Liver (tissue), 9 donors: ENCODE data around the gene ARHGAP30. TPM values are rescaled to one million over a fixed set of nuclear protein-coding genes. Genes with fewer than 3 reads are reported as not detected.
A peak's percentile ranks its signal among the peaks of the same experiment; 100 is the strongest.

Experiments
- DNase-seq: peaks from one replicate; pipeline ENCODE4 v3.0.0-alpha.2; 2017; ENCODE audit warnings: low spot score
- H3K27ac ChIP-seq, 2 donors: one replicate each; pipeline ENCODE4 v1.7.0; 2013; ENCODE audit warnings: inconsistent platforms in 2 of 2, low read length in 2 of 2, control low read depth in 1 of 2, low read depth in 1 of 2, mild to moderate bottlenecking in 1 of 2
- H3K27me3 ChIP-seq, 4 donors: one replicate each; pipeline versions ENCODE4 v1.6.1 to v1.7.0; 2013; ENCODE audit warnings: low read length in 3 of 4, inconsistent platforms in 1 of 4, mild to moderate bottlenecking in 1 of 4, moderate library complexity in 1 of 4; ENCODE audit not compliant: control insufficient read depth in 4 of 4, insufficient read depth in 4 of 4
- H3K36me3 ChIP-seq, 4 donors: one replicate each; pipeline versions ENCODE4 v1.6.1 to v1.7.0; 2013; ENCODE audit warnings: low read length in 3 of 4, mild to moderate bottlenecking in 3 of 4, low read depth in 1 of 4, moderate library complexity in 1 of 4; ENCODE audit not compliant: control insufficient read depth in 4 of 4, insufficient read depth in 3 of 4
- H3K4me1 ChIP-seq, 4 donors: one replicate each; pipeline versions ENCODE4 v1.6.1 to v1.7.0; 2013; ENCODE audit warnings: low read length in 3 of 4, mild to moderate bottlenecking in 3 of 4, moderate library complexity in 1 of 4; ENCODE audit not compliant: control insufficient read depth in 4 of 4, insufficient read depth in 4 of 4
- H3K4me3 ChIP-seq, 3 donors: one replicate each; pipeline versions ENCODE4 v1.6.1 to v1.7.0; 2013; ENCODE audit warnings: low read length in 3 of 3, control low read depth in 1 of 3, low read depth in 1 of 3, mild to moderate bottlenecking in 1 of 3
- H3K9ac ChIP-seq, 2 donors: one replicate each; pipeline ENCODE4 v1.7.0; 2013; ENCODE audit warnings: low read length in 2 of 2, mild to moderate bottlenecking in 2 of 2, moderate library complexity in 2 of 2, control low read depth in 1 of 2, low read depth in 1 of 2
- H3K9me3 ChIP-seq, 4 donors: one replicate each; pipeline versions ENCODE4 v1.6.1 to v1.7.0; 2013; ENCODE audit warnings: low read length in 3 of 4; ENCODE audit not compliant: control insufficient read depth in 4 of 4
- EGR1 ChIP-seq, 2 donors: IDR thresholded peaks; 2 replicates each; pipeline ENCODE4 v1.6.1; 2016 to 2018; ENCODE audit warnings: antibody characterized with exemption in 2 of 2, low read depth in 2 of 2
- FOXA2 ChIP-seq: IDR thresholded peaks from 2 replicates; pipeline ENCODE4 v1.6.1; 2016; ENCODE audit warnings: antibody characterized with exemption
- GABPA ChIP-seq, 2 donors: IDR thresholded peaks in 1 of 2; conservative IDR thresholded peaks in 1 of 2; 2 replicates each; pipeline ENCODE4 v1.6.1; 2016; ENCODE audit warnings: antibody characterized with exemption in 2 of 2, mild to moderate bottlenecking in 1 of 2, moderate library complexity in 1 of 2
- HNF4A ChIP-seq, 2 donors: conservative IDR thresholded peaks; 2 replicates each; pipeline ENCODE4 v1.6.1; 2016; ENCODE audit warnings: antibody characterized with exemption in 2 of 2, mild to moderate bottlenecking in 2 of 2
- RAD21 ChIP-seq, 2 donors: IDR thresholded peaks; 2 replicates each; pipeline ENCODE4 v1.6.1; 2016; ENCODE audit warnings: antibody characterized with exemption in 2 of 2, mild to moderate bottlenecking in 2 of 2
- RXRA ChIP-seq, 2 donors: IDR thresholded peaks; 2 replicates each; pipeline ENCODE4 v1.6.1; 2017 to 2018; ENCODE audit warnings: antibody characterized with exemption in 2 of 2, mild to moderate bottlenecking in 1 of 2
- YY1 ChIP-seq: IDR thresholded peaks from 2 replicates; pipeline ENCODE4 v1.6.1; 2016; ENCODE audit warnings: antibody characterized with exemption, mild to moderate bottlenecking
- WGBS: extraction: QIAGEN DNeasy Blood & Tissue Kit; methylation state at CpG from one replicate; pipeline ENCODE4 v1.1.7; 2013; 5-methylcytosine and 5-hydroxymethylcytosine counted together
- polyA plus RNA-seq, 2 donors: library from polyadenylated mRNA; stranded (reverse) in 1 of 2; unstranded in 1 of 2; fragments of 200-250 nt in 1 of 2; fragments of >200 nt in 1 of 2; fragmentation: Nextera tagmentation in 1 of 2; extraction: Ambion mirVana in 1 of 2; gene quantifications; one replicate each; pipeline versions ENCODE4 v1.2.1 to v1.2.3, GENCODE V29; 2013 to 2015
- total RNA-seq, 2 donors: library from RNA; depleted of rRNA; stranded (reverse); fragments of >200 nt; gene quantifications; one replicate each; pipeline ENCODE4 v1.2.3, GENCODE V29; 2014
- TF ChIP-seq, protein P1 (sequence below): IDR thresholded peaks from 2 replicates; pipeline ENCODE4 v1.6.1; 2016; ENCODE audit warnings: antibody characterized with exemption
- TF ChIP-seq, protein P2 (sequence below): fragments of 150-350 bp; IDR thresholded peaks from 2 replicates; pipeline ENCODE4 v1.5.1; 2017; ENCODE audit warnings: improper control_type of control experiment, low read depth, low read length; ENCODE audit not compliant: missing input control
- TF ChIP-seq, protein P3 (sequence below): IDR thresholded peaks from 2 replicates; pipeline ENCODE4 v1.6.1; 2016; ENCODE audit warnings: antibody characterized with exemption
- donor health status: healthy.
- donor health status: healthy.
- donor health status: healthy.
- donor health status: healthy.
- donor health status: healthy.

The ARHGAP30 gene
- total and polyA plus RNA-seq, 4 donors, result 1.2 to 8.9 (median 5.0) TPM

DNA sequence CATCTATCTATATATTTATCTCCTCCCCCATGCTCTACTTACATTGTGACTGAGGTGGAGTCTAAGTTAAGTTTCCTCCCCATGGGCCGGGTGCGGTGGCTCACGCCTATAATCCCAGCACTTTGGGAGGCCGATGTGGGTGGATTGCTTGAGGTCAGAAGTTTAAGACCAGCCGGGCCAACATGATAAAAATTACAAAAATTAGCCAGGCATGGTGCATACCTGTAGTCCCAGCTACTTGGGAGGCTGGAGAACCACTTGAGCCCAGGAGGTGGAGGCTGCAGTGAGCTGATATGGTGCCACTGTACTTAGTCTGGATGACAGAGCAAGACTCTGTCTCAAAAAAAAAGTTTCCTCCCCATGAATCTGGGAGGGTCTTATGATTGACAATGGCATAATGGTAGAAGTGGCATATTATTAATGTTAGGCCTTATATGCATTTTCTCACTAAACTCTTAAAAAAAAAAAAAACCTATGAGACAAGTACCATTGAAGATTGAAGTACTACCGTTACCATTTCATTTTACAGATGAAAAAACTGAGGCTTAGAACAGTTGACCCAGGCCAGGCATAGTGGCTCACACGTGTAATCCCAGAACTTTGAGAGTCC, 60.0 kb downstream of the ARHGAP30 start:
- Histone ChIP-seq H3K4me1 (peaks cover 3 to 22% (median 12%) of the 10 kb centered on the region in 4 donors), H3K9me3 (no peaks in the 10 kb centered on the region), H3K27ac (peak overlapping the region; percentile 28 to 30), H3K36me3 (peaks cover 0 to 4% (median 1%) of the 10 kb centered on the region in 4 donors), H3K4me3 (no peak overlapping the region), H3K9ac (no peak overlapping the region), H3K27me3 (no peaks in the 10 kb centered on the region)
- DNase-seq, result peak; percentile 40
- no peak for TF ChIP-seq EGR1 (IDR thresholded peaks at IDR 0.05; ENCODE audit: low read depth in 2 of 2)
- 89% methylated on average over 7 of the region's 7 CpGs for WGBS

DNA sequence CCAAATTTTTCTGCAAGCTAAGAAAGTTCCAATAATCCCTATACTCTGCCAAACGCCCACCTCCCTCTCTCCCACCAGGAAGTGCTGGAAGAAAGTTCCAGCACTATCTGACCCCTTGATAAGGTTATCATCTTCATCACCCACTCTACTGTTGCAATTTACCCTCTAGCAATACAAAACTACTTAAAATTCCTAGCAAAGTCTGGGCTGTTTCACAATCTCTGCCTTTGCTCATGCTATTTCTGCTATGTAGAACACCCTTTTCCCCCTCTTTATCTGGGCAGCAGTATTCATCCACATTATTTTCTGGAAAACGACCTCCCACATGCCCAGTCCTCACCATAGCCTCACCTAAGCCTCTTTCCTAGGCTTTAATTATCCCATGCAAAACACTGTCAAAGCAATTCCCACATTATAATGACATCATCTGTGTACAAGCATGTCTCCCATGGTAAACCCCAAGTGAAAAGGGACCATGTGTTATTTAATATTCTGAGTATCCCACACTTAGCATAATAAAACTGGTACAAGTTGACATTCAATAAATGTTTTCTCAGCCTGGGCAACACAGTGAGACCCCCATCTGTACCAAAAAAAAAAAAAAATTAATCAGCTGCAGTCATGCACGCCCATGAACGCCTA, 60.7 kb downstream of the ARHGAP30 start:
- DNase-seq, result no peak
- TF ChIP-seq, protein P1, sequence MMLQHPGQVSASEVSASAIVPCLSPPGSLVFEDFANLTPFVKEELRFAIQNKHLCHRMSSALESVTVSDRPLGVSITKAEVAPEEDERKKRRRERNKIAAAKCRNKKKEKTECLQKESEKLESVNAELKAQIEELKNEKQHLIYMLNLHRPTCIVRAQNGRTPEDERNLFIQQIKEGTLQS, result no peak
- TF ChIP-seq RAD21 (IDR thresholded peaks at IDR 0.05) (no peak), RXRA (IDR thresholded peaks at IDR 0.05) (peak in 1 of 2 donors; percentile 29), HNF4A (conservative IDR thresholded peaks at IDR 0.05) (peak in 1 of 2 donors; percentile 20), EGR1 (IDR thresholded peaks at IDR 0.05; ENCODE audit: low read depth in 2 of 2) (no peak)
- TF ChIP-seq, protein P2, sequence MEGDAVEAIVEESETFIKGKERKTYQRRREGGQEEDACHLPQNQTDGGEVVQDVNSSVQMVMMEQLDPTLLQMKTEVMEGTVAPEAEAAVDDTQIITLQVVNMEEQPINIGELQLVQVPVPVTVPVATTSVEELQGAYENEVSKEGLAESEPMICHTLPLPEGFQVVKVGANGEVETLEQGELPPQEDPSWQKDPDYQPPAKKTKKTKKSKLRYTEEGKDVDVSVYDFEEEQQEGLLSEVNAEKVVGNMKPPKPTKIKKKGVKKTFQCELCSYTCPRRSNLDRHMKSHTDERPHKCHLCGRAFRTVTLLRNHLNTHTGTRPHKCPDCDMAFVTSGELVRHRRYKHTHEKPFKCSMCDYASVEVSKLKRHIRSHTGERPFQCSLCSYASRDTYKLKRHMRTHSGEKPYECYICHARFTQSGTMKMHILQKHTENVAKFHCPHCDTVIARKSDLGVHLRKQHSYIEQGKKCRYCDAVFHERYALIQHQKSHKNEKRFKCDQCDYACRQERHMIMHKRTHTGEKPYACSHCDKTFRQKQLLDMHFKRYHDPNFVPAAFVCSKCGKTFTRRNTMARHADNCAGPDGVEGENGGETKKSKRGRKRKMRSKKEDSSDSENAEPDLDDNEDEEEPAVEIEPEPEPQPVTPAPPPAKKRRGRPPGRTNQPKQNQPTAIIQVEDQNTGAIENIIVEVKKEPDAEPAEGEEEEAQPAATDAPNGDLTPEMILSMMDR, result no peak
- peak overlapping the region; percentile 28 to 30 for H3K27ac ChIP-seq
- H3K36me3 ChIP-seq, result peaks cover 0 to 4% (median 1%) of the 10 kb centered on the region in 4 donors
- no peak overlapping the region for H3K9ac ChIP-seq
- no peaks in the 10 kb centered on the region for H3K9me3 ChIP-seq
- H3K4me1 ChIP-seq, result peaks cover 3 to 18% (median 11%) of the 10 kb centered on the region in 4 donors
- no peaks in the 10 kb centered on the region for H3K27me3 ChIP-seq
- 68% methylated on average over 4 of the region's 4 CpGs for WGBS
- H3K4me3 ChIP-seq, result no peak overlapping the region

DNA sequence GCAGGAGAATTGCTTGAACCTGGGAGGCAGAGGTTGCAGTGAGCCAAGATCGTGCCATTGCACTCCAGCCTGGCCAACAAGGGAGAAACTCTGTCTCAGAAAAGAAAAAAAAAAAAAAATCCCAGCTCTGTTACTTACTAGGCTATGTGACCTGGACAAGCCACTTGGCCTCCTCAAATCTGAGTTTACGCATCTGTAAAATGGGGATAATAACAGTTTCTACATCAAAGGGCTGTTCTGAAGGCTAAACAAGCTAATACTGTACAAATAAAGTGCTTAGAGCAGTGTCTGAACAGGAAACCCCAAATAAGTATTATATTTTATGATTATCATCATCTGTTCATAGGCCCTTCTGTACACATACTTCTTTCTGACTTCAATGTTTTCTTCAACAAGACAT, 62.3 kb downstream of the ARHGAP30 start:
- Histone ChIP-seq H3K27ac (no peak overlapping the region), H3K4me3 (no peak overlapping the region), H3K9me3 (no peaks in the 10 kb centered on the region), H3K9ac (no peak overlapping the region), H3K4me1 (peaks cover 3 to 11% (median 8%) of the 10 kb centered on the region in 4 donors), H3K27me3 (no peaks in the 10 kb centered on the region), H3K36me3 (peaks cover 0 to 4% (median 1%) of the 10 kb centered on the region in 4 donors)
- TF ChIP-seq, protein P3, sequence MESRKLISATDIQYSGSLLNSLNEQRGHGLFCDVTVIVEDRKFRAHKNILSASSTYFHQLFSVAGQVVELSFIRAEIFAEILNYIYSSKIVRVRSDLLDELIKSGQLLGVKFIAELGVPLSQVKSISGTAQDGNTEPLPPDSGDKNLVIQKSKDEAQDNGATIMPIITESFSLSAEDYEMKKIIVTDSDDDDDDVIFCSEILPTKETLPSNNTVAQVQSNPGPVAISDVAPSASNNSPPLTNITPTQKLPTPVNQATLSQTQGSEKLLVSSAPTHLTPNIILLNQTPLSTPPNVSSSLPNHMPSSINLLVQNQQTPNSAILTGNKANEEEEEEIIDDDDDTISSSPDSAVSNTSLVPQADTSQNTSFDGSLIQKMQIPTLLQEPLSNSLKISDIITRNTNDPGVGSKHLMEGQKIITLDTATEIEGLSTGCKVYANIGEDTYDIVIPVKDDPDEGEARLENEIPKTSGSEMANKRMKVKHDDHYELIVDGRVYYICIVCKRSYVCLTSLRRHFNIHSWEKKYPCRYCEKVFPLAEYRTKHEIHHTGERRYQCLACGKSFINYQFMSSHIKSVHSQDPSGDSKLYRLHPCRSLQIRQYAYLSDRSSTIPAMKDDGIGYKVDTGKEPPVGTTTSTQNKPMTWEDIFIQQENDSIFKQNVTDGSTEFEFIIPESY, result no peak
- TF ChIP-seq YY1 (no peak), GABPA (IDR thresholded peaks at IDR 0.05 in 1 of 2, conservative IDR thresholded peaks at IDR 0.05 in 1 of 2) (no peak), FOXA2 (no peak)
- TF ChIP-seq, protein P2, result no peak
- TF ChIP-seq, protein P1, result no peak
- WGBS, result 97% methylated on average over 2 of the region's 2 CpGs
- DNase-seq, result no peak
